Vagina (tissue), 2 donors: ENCODE measurements around the gene SLC19A1.

ENCODE experiments used
- POLR2A ChIP-seq, 2 donors: fragments of 450-650 bp; IDR thresholded peaks; one replicate each; pipeline ENCODE4 v1.6.1; 2017; ENCODE audit warnings: antibody characterized with exemption in 2 of 2, mild to moderate bottlenecking in 2 of 2, moderate library complexity in 2 of 2
- POLR2AphosphoS5 ChIP-seq, 2 donors: sonication (generic); formaldehyde crosslinking; IDR thresholded peaks; one replicate each; pipeline ENCODE4 v1.9.0; 2017; ENCODE audit warnings: antibody characterized with exemption in 2 of 2, mild to moderate bottlenecking in 2 of 2, low read depth in 1 of 2; ENCODE audit not compliant: insufficient read depth in 1 of 2
- TF ChIP-seq, protein P1 (sequence below), 3 experiments: fragments of 450-650 bp in 2 of 3; fragments of 200-600 bp in 1 of 3; sonication (generic) in 1 of 3; IDR thresholded peaks; one replicate each; pipeline ENCODE4 v1.5.1; 2017 to 2019; ENCODE audit warnings: antibody characterized with exemption in 3 of 3, mild to moderate bottlenecking in 2 of 3, moderate library complexity in 2 of 3

DNA sequence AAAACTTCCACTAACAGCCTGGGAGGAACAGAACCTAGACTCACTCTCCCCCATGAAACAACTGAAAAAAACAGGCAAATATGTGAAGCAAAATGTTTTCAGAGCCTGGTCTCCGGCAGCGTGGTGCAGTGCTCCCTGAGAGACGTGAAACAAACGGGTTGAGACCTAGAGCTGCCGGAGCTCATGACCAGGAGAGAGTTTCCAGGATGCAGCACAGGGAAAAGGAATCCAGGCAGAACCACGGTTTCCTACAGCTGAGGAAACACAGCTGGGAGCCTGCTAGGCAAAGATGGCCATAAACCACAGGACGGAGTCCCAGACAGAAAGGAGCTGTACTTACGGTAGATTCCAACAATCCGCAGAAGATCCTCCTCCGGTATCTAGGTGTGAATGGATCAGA lies 20.2 kb upstream of the SLC19A1 start:
- TF ChIP-seq, protein P1, sequence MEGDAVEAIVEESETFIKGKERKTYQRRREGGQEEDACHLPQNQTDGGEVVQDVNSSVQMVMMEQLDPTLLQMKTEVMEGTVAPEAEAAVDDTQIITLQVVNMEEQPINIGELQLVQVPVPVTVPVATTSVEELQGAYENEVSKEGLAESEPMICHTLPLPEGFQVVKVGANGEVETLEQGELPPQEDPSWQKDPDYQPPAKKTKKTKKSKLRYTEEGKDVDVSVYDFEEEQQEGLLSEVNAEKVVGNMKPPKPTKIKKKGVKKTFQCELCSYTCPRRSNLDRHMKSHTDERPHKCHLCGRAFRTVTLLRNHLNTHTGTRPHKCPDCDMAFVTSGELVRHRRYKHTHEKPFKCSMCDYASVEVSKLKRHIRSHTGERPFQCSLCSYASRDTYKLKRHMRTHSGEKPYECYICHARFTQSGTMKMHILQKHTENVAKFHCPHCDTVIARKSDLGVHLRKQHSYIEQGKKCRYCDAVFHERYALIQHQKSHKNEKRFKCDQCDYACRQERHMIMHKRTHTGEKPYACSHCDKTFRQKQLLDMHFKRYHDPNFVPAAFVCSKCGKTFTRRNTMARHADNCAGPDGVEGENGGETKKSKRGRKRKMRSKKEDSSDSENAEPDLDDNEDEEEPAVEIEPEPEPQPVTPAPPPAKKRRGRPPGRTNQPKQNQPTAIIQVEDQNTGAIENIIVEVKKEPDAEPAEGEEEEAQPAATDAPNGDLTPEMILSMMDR (IDR thresholded peaks at IDR 0.05), result no peak
- no peak for TF ChIP-seq POLR2AphosphoS5 (IDR thresholded peaks at IDR 0.05; ENCODE audit: insufficient read depth in 1 of 2, low read depth in 1 of 2)
- TF ChIP-seq POLR2A (IDR thresholded peaks at IDR 0.05), result no peak
